Measurements from ENCODE around the gene ZNF234.
"Not testable (repeated sequence)": the region's sequence is repeated elsewhere in the genome, so short reads cannot be mapped to it uniquely, and the experiment has no call there.

ZNF234 gene

DNA sequence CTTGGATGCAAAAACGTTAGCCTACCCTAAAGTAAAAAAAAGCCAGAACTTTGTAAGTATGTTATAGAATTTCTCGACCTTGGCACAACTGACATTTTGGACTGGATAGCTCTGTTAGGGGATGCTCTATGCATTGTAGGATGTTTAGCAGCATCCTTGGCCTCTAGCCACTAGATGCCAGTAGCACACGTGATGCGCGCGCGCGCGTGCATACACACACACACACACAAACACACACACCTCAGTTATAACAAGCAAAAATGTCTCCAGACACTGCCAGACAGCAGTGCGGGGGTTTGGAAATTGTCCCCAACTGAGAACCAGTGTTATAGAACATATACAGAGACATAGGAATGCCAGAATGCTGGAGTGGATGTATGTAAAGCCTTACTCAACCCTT lies 40.8 kb downstream of the ZNF234 start:
- no peak for DNase-seq

DNA sequence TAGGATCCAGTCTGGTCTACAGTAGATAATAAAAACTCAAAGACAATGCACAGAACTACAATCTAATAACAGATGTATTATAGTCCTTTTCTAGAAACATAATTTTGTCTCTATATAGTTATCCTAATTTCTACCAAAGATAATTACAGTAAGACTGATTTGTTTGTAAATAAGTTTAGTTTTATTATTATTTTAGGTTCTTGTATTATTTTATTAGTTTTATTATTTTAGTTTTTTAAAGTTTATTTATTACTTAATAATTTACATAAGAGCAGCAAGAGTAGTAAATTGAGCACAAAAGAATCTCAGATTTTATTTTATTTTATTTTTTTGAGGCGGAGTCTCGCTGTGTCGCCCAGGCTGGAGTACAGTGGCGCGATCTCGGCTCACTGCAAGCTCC lies 48.7 kb downstream of the ZNF234 start:
- no peak for DNase-seq

GRCh38 chr19:44192127-44192526 lies 50.8 kb downstream of the ZNF234 start:
- DNase-seq, result no peak

DNA sequence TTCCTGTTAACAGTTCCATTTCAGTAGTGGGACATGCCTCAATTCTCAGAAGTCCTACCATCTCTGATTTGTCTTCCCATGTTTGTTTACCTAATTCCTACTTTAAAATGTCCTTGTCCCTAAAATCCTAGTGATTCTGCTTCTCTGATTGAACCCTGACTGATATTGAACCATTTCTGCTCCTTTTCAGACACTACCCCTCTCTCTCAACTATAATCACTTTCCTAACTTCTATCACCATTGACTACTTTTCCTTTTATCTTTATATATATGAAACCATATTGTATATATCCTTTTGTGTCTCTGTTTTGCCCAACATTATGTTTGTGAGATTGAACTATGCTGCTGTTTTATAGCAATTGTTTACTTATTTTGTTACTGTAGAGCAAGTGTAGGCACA lies 55.4 kb downstream of the ZNF234 start:
- no peak for DNase-seq

DNA sequence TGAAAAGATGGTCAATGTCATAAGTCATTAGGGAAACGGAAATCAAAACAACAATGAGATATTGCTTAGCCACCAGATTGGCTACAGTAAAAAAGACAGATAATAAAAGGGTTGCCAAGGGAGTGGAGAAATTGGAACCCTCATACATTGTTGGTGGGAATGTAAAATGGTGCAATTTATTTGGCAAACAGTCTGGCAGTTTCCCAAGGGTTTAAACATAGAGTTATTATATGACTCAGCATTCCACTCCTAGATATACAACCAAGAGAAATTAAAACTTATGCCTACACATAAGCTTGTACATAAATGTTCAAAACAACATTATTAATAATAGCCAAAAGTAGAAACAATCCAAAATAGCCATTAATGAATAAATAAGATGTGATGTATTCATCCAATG lies 61.1 kb downstream of the ZNF234 start:
- peak; percentile 76 for DNase-seq

DNA sequence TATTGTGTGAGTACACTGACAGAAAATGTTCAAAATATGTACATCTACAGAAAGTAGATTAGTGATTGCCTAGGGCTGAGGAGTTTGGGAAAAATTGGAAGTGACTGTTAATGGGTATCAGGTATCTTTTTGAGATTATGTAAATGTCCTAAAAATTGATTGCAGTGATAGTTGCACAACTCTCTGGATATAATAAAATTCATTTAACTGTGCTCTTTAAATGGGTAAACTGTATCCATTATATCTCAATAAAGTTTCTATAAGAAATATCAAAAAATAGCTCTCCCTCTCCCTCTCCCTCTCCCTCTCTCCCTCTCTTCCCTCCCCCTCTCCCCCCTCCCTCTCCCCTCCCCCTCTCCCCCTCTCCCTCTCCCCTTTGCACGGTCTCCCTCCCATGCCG lies 61.6 kb downstream of the ZNF234 start:
- no peak for DNase-seq

- not testable (repeated sequence) for DNase-seq
Measured at GRCh38 chr19:44203877-44204276, 62.5 kb downstream of the ZNF234 start.

DNA sequence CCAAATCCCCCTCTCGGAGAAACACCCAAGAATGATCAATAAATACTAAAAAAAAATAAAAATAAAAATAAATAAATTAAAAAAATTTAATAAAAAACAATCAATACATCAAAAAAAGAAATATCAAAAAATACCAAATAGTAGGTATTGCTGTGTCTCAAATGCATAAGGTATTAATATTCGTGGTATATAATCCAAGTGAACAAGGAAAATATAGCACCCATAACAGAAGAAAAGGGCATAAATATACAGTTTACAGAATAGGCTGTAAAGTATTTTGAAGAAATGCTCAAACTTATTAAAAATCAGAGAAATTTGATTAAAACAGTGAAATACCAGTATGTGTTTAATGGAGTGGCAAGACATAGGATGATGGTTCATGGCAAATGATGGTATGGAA lies 63.4 kb downstream of the ZNF234 start:
- DNase-seq, result no peak

- peak; percentile 95 for DNase-seq
Measured at GRCh38 chr19:44207126-44207803, 65.9 kb downstream of the ZNF234 start.

Measured in NCI-H226 (cell line).